Activated CD4-positive, alpha-beta T cell treated with anti-CD3 and anti-CD28 coated beads for 48 hours (primary cell): Measurements from ENCODE around the gene ALX1.
"Not testable (repeated sequence)": the region's sequence is repeated elsewhere in the genome, so short reads cannot be mapped to it uniquely, and the experiment has no call there.

ENCODE experiments used
- DNase-seq: peaks from one replicate; pipeline ENCODE4 v3.0.0-alpha.2; 2020

ALX1 gene

GRCh38 chr12:85308374-85308773, 28.4 kb downstream of the ALX1 start:
- no peak for DNase-seq

- no peak for DNase-seq
Observed at GRCh38 chr12:85309125-85309566, 29.1 kb downstream of the ALX1 start.

GRCh38 chr12:85310025-85310424, 30.0 kb downstream of the ALX1 start:
- DNase-seq = no peak

- no peak for DNase-seq
Observed at GRCh38 chr12:85310456-85311076, 30.5 kb downstream of the ALX1 start.

GRCh38 chr12:85317866-85318636, 38.0 kb downstream of the ALX1 start:
- not testable (repeated sequence) for DNase-seq

- no peak for DNase-seq
Observed at GRCh38 chr12:85322715-85323114, 42.7 kb downstream of the ALX1 start.

- no peak for DNase-seq
Observed at GRCh38 chr12:85325442-85325841, 45.4 kb downstream of the ALX1 start.

- no peak for DNase-seq
Observed at GRCh38 chr12:85329913-85330312, 49.9 kb downstream of the ALX1 start.

GRCh38 chr12:85348779-85349178, 68.8 kb downstream of the ALX1 start:
- DNase-seq = no peak

GRCh38 chr12:85350356-85350755, 70.3 kb downstream of the ALX1 start:
- no peak for DNase-seq
